Measurements from ENCODE around the gene TRIM61.

GRCh38 chr4:165005352-165005925 is 28.0 kb upstream of the TRIM61 start:
- TF ChIP-seq CEBPB (IDR thresholded peaks at IDR 0.05; ENCODE audit: low read depth, low read length) (no peak), MAFK (IDR thresholded peaks at IDR 0.05; ENCODE audit: low read depth, low read length) (no peak), CTCF (conservative IDR thresholded peaks at IDR 0.05; ENCODE audit: low read depth, low read length) (no peak), USF2 (IDR thresholded peaks at IDR 0.05; ENCODE audit: low read depth, low read length) (no peak), SMC3 (IDR thresholded peaks at IDR 0.05; ENCODE audit: low read depth, low read length) (no peak), POLR2A (IDR thresholded peaks at IDR 0.05; ENCODE audit: low read depth, low read length) (no peak), RCOR1 (IDR thresholded peaks at IDR 0.05; ENCODE audit: insufficient replicate concordance, low read length) (no peak), RAD21 (IDR thresholded peaks at IDR 0.05; ENCODE audit: low read length) (no peak), CHD1 (IDR thresholded peaks at IDR 0.05; ENCODE audit: low read depth, low read length) (no peak), BHLHE40 (IDR thresholded peaks at IDR 0.05; ENCODE audit: low read depth, low read length) (no peak), MAZ (IDR thresholded peaks at IDR 0.05; ENCODE audit: borderline replicate concordance, low read depth, low read length) (no peak)

Measured in IMR-90 (cell line).